Heart right ventricle (tissue), 16 donors: Measurements from ENCODE around the gene EFHB. TPM values are rescaled to one million over a fixed set of nuclear protein-coding genes. Genes with fewer than 3 reads are reported as not detected.

Experiments used
- ATAC-seq, 8 donors: fragments of 200-7000 bp; cut with Tn5 transposase; one replicate each; pipeline ENCODE4 v1.9.1; 2020; ENCODE audit warnings: mild to moderate bottlenecking in 8 of 8, moderate library complexity in 8 of 8, moderate number of reproducible peaks in 1 of 8
- DNase-seq, 2 donors: peaks; one replicate each; pipeline ENCODE4 v3.0.0-alpha.2; 2020
- H3K27ac ChIP-seq, 10 donors: fragments of 200-600 bp; sonication (generic) in 2 of 10; one replicate each; pipeline versions ENCODE4 v1.5.0 to v1.8.0; 2020 to 2022; ENCODE audit warnings: mild to moderate bottlenecking in 3 of 10
- H3K27me3 ChIP-seq, 7 donors: fragments of 200-600 bp; one replicate each; pipeline ENCODE4 v1.8.0; 2021 to 2022; ENCODE audit warnings: mild to moderate bottlenecking in 2 of 7
- H3K36me3 ChIP-seq, 9 donors: fragments of 200-600 bp; sonication (generic) in 1 of 9; one replicate each; pipeline versions ENCODE4 v1.5.0 to v1.8.0; 2020 to 2022; ENCODE audit warnings: mild to moderate bottlenecking in 2 of 9
- H3K4me1 ChIP-seq, 9 donors: fragments of 200-600 bp; sonication (generic) in 1 of 9; one replicate each; pipeline versions ENCODE4 v1.5.0 to v1.8.0; 2020 to 2022; ENCODE audit warnings: mild to moderate bottlenecking in 4 of 9
- H3K4me3 ChIP-seq, 10 donors: fragments of 200-600 bp; sonication (generic) in 2 of 10; one replicate each; pipeline versions ENCODE4 v1.5.0 to v1.8.0; 2020 to 2022; ENCODE audit warnings: mild to moderate bottlenecking in 7 of 10, moderate library complexity in 2 of 10
- H3K9me3 ChIP-seq, 11 donors: fragments of 200-600 bp in 10 of 11; sonication (generic) in 2 of 11; one replicate each; pipeline versions ENCODE4 v1.5.0 to v1.8.0; 2013 to 2022; ENCODE audit warnings: mild to moderate bottlenecking in 2 of 11, control low read depth in 1 of 11, moderate library complexity in 1 of 11
- CTCF ChIP-seq, 9 donors: fragments of 200-600 bp; sonication (generic) in 2 of 9; IDR thresholded peaks; one replicate each; pipeline versions ENCODE4 v1.5.0 to v1.8.0; 2021 to 2022; ENCODE audit warnings: antibody characterized with exemption in 9 of 9, mild to moderate bottlenecking in 5 of 9, moderate library complexity in 1 of 9
- WGBS, 2 donors: extraction: QIAGEN DNeasy Blood & Tissue Kit; methylation state at CpG; one replicate each; pipeline ENCODE4 v1.1.7; 2013; ENCODE audit warnings: inconsistent platforms in 1 of 2; 5-methylcytosine and 5-hydroxymethylcytosine counted together
- intact Hi-C, 10 donors: fragments of 100-400 bp; cut with DNase I; formaldehyde crosslinking; loops; one replicate each; pipeline versions ENCODE4 v1.11.1 to v1.14.2; 2022
- polyA plus RNA-seq, 2 donors: library from polyadenylated mRNA; stranded (reverse); fragments of 200-250 nt; gene quantifications; one replicate each; pipeline ENCODE4 v1.2.3, GENCODE V29; 2013
- total RNA-seq, 10 donors: library from RNA; stranded (reverse); fragmentation: NEBNext Ultra II Directional in 3 of 10; extraction: Animal tissue kit (Norgen Biotek cat#: 25700) in 3 of 10; gene quantifications; one replicate each; pipeline versions ENCODE4 v1.2.1 to v1.2.4, GENCODE V29; 2021 to 2023
- donor health status: Arrhythmogenic right ventricular cardiomyopathy.
- donor health status: ischemic (EF 13 %, LVEDD 7.1; RV severe dilation, severe dysfunction).
- donor health status: healthy with polysubstance abuse.
- donor health status: DM: no; HTN: yes; CAD: no.
- donor health status: DM: no; HTN: no; CAD: no.
- donor health status: ischemic (EF 25% LVEDD 6.9; RV normal size, moderate dysfunction).
- donor health status: ischemic (EF 25% LVEDD 5.7; RV mildly dilated, moderate dysfunction).
- donor health status: healthy.
- donor health status: DM: yes; HTN: yes; CAD: no.
- donor health status: Ischemic cardiomyopathy.
- donor health status: ischemic (EF 35%, LVEDD 5.7; RV mildly dilated, moderate dysfunction).
- donor health status: nonischemic (EF 11% LVEDD 7.7; RV severe dilation, severe dysfunction).
- donor health status: DM: yes; HTN: yes; CAD: no.
- donor health status: PGD.
- donor health status: ischemic (EF 29% LVEDD 5.4; RV normal size, mild dysfunction).
- donor health status: nonischemic (EF 23%, LVEDD 6.1; RV moderate dilation, normal function).

Gene EFHB
- total and polyA plus RNA-seq, 12 donors = 0.19 to 1.6 (median 0.64) TPM; not detected in 2

GRCh38 chr3:19940643-19941042 lies 6.6 kb upstream of the EFHB start:
- Histone ChIP-seq H3K27me3 (peaks cover 0 to 1% (median 0%) of the 10 kb centered on the region in 7 donors), H3K36me3 (no peaks in the 10 kb centered on the region), H3K9me3 (no peaks in the 10 kb centered on the region), H3K4me1 (peaks cover 0 to 4% (median 0%) of the 10 kb centered on the region in 9 donors), H3K27ac (no peak overlapping the region), H3K4me3 (no peak overlapping the region)
- WGBS, 2 donors = 84 to 93% methylated on average over 1 of the region's 1 CpG
- no peak for TF ChIP-seq CTCF (IDR thresholded peaks at IDR 0.05)
- intact Hi-C loops = loop anchor here in 3 of 10 donors (5.0 to 10.0 kb wide), 3 partner anchors 48 to 244 kb away; partner anchors contain the start of gene SGO1 (in 1 of the 3)
- ATAC-seq = no peak
- DNase-seq = no peak

- ATAC-seq (no peak), DNase-seq (no peak)
- Histone ChIP-seq H3K27me3 (peaks cover 0 to 11% (median 4%) of the 10 kb centered on the region in 7 donors), H3K4me3 (no peak overlapping the region), H3K36me3 (no peaks in the 10 kb centered on the region), H3K4me1 (no peaks in the 10 kb centered on the region), H3K27ac (no peak overlapping the region), H3K9me3 (no peaks in the 10 kb centered on the region)
- WGBS, 2 donors = 95 to 98% methylated on average over 1 of the region's 1 CpG
- TF ChIP-seq CTCF (IDR thresholded peaks at IDR 0.05) = no peak
- intact Hi-C loops = no loop called here
Observed at GRCh38 chr3:19938295-19938627, 4.2 kb upstream of the EFHB start.

- H3K9me3 ChIP-seq = no peaks in the 10 kb centered on the region
- peaks cover 0 to 11% (median 4%) of the 10 kb centered on the region in 7 donors for H3K27me3 ChIP-seq
- H3K4me3 ChIP-seq = no peak overlapping the region
- ATAC-seq (no peak), DNase-seq (no peak)
- peaks cover 0 to under 1% (median 0%) of the 10 kb centered on the region in 9 donors for H3K4me1 ChIP-seq
- 67 to 74% methylated on average over 7 of the region's 7 CpGs for WGBS, 2 donors
- no peak for TF ChIP-seq CTCF (IDR thresholded peaks at IDR 0.05)
- intact Hi-C loops = no loop called here
- no peaks in the 10 kb centered on the region for H3K36me3 ChIP-seq
- no peak overlapping the region for H3K27ac ChIP-seq
Observed at GRCh38 chr3:19937459-19938294, 3.7 kb upstream of the EFHB start.

GRCh38 chr3:19932422-19932821 lies 1.6 kb downstream of the EFHB start:
- Histone ChIP-seq H3K27me3 (peaks cover 0 to 11% (median 4%) of the 10 kb centered on the region in 7 donors), H3K36me3 (no peaks in the 10 kb centered on the region), H3K4me1 (peaks cover 0 to 21% (median 0%) of the 10 kb centered on the region in 9 donors), H3K27ac (no peak overlapping the region), H3K9me3 (no peaks in the 10 kb centered on the region), H3K4me3 (no peak overlapping the region)
- TF ChIP-seq CTCF (IDR thresholded peaks at IDR 0.05) = no peak
- 93 to 96% methylated on average over 2 of the region's 2 CpGs for WGBS, 2 donors
- intact Hi-C loops = no loop called here
- DNase-seq = no peak
- ATAC-seq = no peak
